ENCODE data around the gene TYMP. TPM values are rescaled to one million over a fixed set of nuclear protein-coding genes. Genes with fewer than 3 reads are reported as not detected.
A peak's percentile ranks its signal among the peaks of the same experiment; 100 is the strongest.
"Not testable (repeated sequence)": the region's sequence is repeated elsewhere in the genome, so short reads cannot be mapped to it uniquely, and the experiment has no call there.

The TYMP gene
- total RNA-seq, 2 donors from 2014 or later = 164 to 234 TPM

GRCh38 chr22:50520826-50521453 is 8.9 kb downstream of the TYMP start:
- H3K36me3 Mint-ChIP-seq = no peaks in the 10 kb centered on the region
- H3K9me3 Mint-ChIP-seq = no peaks in the 10 kb centered on the region
- no peak for ATAC-seq
- H3K27ac Mint-ChIP-seq = no peak overlapping the region
- no peak for DNase-seq (ENCODE audit: low spot score)
- H3K4me3 Mint-ChIP-seq = no peak overlapping the region
- peaks cover 9 to 12% of the 10 kb centered on the region in 2 donors for H3K4me1 Mint-ChIP-seq (ENCODE audit: low read depth in 2 of 2)
- H3K27me3 Mint-ChIP-seq = no peaks in the 10 kb centered on the region

DNA sequence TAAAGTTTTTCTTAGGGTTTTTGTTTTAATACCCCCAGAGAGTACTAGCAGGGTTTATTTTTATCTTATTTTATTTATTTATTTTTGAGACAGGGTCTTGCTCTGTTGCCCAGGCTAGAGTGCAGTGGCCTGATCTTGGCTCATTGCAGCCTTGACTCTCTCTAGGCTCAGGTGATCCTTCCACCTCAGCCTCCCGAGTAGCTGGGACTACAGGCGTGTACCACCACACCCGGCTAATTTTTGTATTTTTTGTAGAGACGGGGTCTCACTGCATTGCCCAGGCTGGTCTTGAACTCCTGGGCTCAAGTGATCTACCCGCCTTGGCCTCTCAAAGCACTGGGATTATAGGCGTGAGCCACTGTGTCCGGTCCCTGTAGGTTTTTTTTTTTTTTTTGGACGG is 9.6 kb downstream of the TYMP start:
- peaks cover 14 to 16% of the 10 kb centered on the region in 2 donors for H3K4me1 Mint-ChIP-seq (ENCODE audit: low read depth in 2 of 2)
- ATAC-seq; DNase-seq (ENCODE audit: low spot score); H3K27ac Mint-ChIP-seq; H3K27me3 Mint-ChIP-seq; H3K4me3 Mint-ChIP-seq; H3K9me3 Mint-ChIP-seq; H3K36me3 Mint-ChIP-seq: not testable (repeated sequence)

GRCh38 chr22:50519151-50519550 is 10.7 kb downstream of the TYMP start:
- ATAC-seq (no peak), DNase-seq (ENCODE audit: low spot score) (no peak)
- no peaks in the 10 kb centered on the region for H3K27me3 Mint-ChIP-seq
- no peak overlapping the region for H3K4me3 Mint-ChIP-seq
- no peaks in the 10 kb centered on the region for H3K36me3 Mint-ChIP-seq
- peaks cover 12% of the 10 kb centered on the region in 2 donors for H3K4me1 Mint-ChIP-seq (ENCODE audit: low read depth in 2 of 2)
- no peaks in the 10 kb centered on the region for H3K9me3 Mint-ChIP-seq
- no peak overlapping the region for H3K27ac Mint-ChIP-seq

DNA sequence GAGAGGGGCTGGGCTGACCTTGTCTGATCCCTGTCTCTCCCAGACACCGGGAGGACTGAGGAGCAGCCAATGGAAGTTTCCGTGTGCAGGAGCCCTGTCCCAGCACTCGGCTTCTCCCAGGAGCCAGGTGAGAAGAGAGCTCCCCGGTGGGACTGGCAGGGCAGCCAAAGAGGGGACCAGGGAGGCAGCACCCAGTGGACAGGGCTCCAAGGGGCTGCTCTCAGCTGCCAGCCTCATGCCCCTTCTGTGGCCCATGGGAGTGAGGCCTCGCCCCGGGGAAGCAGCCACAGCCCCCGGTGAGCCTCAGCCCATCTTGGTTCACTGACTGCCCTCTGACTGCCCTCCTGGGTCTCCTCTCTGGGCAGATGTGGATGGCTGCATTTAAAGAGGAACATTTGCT is 11.2 kb downstream of the TYMP start:
- Mint-ChIP-seq H3K4me1 (ENCODE audit: low read depth in 2 of 2) (peaks cover 12 to 15% of the 10 kb centered on the region in 2 donors), H3K9me3 (no peaks in the 10 kb centered on the region), H3K4me3 (no peak overlapping the region), H3K36me3 (no peaks in the 10 kb centered on the region), H3K27me3 (no peaks in the 10 kb centered on the region), H3K27ac (no peak overlapping the region)
- DNase-seq (ENCODE audit: low spot score) (no peak), ATAC-seq (no peak)

DNA sequence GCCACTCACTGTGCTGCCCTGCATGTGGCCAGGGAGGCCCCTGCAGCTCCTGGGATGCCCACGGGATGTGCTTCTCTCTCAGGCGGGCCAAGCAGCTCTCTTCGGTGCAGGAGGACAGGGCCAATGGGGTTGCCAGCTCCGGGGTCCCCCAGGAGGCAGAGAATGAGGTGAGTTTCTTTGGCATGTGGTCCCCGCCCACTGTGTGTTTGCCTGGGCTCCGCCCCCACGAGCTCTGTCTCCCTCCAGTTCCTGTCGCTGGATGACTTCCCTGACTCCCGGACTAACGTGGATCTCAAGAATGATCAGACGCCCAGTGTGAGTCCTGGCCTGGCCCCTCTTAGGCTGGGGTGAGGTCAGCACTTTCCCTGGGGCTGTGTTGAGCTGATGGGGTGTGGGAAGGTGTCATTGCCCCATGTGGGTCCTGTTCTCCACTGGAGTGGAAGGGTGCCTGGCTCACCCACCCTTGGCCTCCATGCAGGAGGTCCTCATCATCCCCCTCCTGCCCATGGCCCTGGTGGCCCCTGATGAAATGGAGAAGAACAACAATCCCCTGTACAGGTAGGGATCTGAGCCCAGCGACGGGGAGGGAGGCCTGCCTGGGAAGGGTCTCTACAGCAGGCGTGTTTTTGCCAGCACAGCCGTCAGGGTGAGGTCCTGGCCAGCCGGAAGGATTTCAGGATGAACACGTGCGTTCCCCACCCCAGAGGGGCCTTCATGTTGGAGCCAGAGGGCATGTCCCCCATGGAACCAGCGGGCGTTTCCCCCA is 12.1 kb downstream of the TYMP start:
- Mint-ChIP-seq H3K27ac (no peak overlapping the region), H3K9me3 (no peaks in the 10 kb centered on the region), H3K36me3 (no peaks in the 10 kb centered on the region), H3K27me3 (no peaks in the 10 kb centered on the region), H3K4me3 (no peak overlapping the region), H3K4me1 (ENCODE audit: low read depth in 2 of 2) (peaks cover 13% of the 10 kb centered on the region in 2 donors)
- DNase-seq (ENCODE audit: low spot score) (no peak), ATAC-seq (no peak)

GRCh38 chr22:50516891-50517290 is 12.9 kb downstream of the TYMP start:
- no peak overlapping the region for H3K27ac Mint-ChIP-seq

DNA sequence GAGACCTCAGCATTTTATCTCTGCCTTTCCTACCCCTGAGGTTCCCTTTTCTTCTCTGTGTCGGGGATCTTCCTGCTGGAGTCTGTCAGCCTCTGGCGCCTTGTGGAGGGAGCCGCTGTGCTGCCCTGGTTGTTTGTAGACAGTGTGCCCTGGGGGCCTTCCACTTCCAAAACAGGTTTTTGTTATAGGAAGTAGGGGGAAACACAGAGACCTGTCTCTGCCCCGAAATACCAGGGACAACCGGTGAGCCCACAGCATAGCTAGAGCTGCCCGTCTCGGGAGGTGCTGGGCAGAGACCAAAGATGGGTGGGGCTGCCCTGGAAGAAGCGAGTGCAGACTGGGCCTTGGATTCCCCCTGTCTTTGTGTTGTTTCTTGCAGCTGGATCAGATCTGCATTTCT is 13.7 kb downstream of the TYMP start:
- H3K27me3 Mint-ChIP-seq = no peaks in the 10 kb centered on the region
- H3K4me3 Mint-ChIP-seq = no peak overlapping the region
- peaks cover 6% of the 10 kb centered on the region for H3K36me3 Mint-ChIP-seq
- no peak for DNase-seq (ENCODE audit: low spot score)
- H3K4me1 Mint-ChIP-seq (ENCODE audit: low read depth in 2 of 2) = peaks cover 17 to 20% of the 10 kb centered on the region in 2 donors
- no peak overlapping the region for H3K27ac Mint-ChIP-seq
- no peaks in the 10 kb centered on the region for H3K9me3 Mint-ChIP-seq
- ATAC-seq = no peak

More at GRCh38 chr22:50516891-50517290, 12.9 kb downstream of the TYMP start:
- H3K36me3 Mint-ChIP-seq = peaks cover 6% of the 10 kb centered on the region
- peaks cover 17 to 20% of the 10 kb centered on the region in 2 donors for H3K4me1 Mint-ChIP-seq (ENCODE audit: low read depth in 2 of 2)
- no peaks in the 10 kb centered on the region for H3K27me3 Mint-ChIP-seq
- H3K4me3 Mint-ChIP-seq = no peak overlapping the region
- DNase-seq (ENCODE audit: low spot score) (no peak), ATAC-seq (no peak)
- H3K9me3 Mint-ChIP-seq = no peaks in the 10 kb centered on the region

GRCh38 chr22:50513175-50513574 is 16.6 kb downstream of the TYMP start:
- ATAC-seq (no peak), DNase-seq (ENCODE audit: low spot score) (no peak)
- H3K4me1 Mint-ChIP-seq (ENCODE audit: low read depth in 2 of 2) = peaks cover 29 to 34% of the 10 kb centered on the region in 2 donors
- H3K27me3 Mint-ChIP-seq = no peaks in the 10 kb centered on the region
- peaks cover 15% of the 10 kb centered on the region for H3K36me3 Mint-ChIP-seq
- no peak overlapping the region for H3K27ac Mint-ChIP-seq
- no peak overlapping the region for H3K4me3 Mint-ChIP-seq
- H3K9me3 Mint-ChIP-seq = no peaks in the 10 kb centered on the region

DNA sequence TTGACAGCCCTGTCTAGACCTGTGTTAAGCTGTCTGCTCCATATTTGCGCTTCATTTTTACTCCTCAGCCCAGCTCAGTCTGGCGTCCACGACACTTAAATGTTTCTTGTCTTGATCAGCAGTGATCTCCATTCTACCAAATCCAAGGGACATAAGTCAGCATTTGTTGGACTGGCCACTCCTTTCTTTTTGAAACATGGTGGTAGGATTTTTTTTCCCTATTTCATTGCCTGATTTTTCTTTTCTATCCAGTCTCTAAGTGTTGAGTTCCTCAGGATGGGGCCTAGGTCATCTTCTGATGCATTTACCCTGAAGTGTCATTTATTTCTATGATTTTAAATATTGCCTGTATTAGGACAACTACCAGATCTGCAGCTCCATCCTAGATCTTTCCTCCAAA is 20.9 kb downstream of the TYMP start:
- Mint-ChIP-seq H3K36me3 (peaks cover 15% of the 10 kb centered on the region), H3K9me3 (no peaks in the 10 kb centered on the region), H3K27ac (peak overlapping the region; percentile 56 to 73), H3K27me3 (no peaks in the 10 kb centered on the region), H3K4me3 (peak overlapping the region; percentile 96), H3K4me1 (ENCODE audit: low read depth in 2 of 2) (peaks cover 22 to 24% of the 10 kb centered on the region in 2 donors)
- ATAC-seq (no peak), DNase-seq (ENCODE audit: low spot score) (no peak)

DNA sequence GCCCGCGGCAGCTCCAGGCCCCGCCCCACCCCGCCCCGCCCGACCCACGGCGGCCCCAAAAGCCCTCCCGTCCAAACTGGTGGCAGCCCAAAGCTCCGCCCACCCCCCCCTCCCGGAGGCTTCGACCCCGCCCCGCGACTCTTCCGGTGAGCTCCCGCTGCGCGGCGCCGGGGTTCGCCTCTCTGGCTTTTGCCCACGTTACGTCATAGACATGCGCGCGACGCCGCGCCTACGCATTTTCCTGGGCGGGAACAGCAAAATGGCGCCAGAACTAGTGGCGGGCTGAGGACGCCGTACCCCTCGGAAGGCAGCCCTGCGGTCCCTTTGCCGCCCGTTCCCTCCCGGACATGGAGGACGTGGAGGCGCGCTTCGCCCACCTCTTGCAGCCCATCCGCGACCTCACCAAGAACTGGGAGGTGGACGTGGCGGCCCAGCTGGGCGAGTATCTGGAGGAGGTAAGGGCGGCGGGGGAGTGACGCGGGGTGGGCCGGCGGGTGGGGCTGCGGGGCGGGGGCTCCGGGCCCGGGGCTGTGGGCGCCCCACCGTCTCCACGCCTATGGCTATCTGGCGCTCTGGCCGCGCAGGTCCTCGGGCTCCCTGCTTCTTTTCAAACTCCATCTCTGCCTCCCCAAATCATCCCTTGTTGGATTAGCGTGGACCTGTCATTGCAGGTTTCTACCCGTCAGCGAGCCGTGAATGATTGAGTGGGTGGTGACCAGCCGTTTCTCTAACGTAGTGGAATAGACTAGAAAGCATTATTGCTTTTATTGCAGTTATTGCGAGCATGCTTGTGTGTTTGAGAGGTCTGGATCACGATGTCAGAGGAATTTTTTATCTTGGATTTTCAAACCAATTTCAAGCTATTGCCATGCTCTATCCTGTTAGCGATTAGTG is 21.6 kb downstream of the TYMP start, which contains the start of gene NCAPH2:
Gene NCAPH2, plus strand, starts transcription at position 234 of the 894 bp plus-strand sequence. Its CDS starts 114 bp downstream, at position 348.
- ATAC-seq = peak; percentile 87 to 88
- no peaks in the 10 kb centered on the region for H3K9me3 Mint-ChIP-seq
- peak within 1 kb of the TSS; percentile 86 to 92 for H3K27ac Mint-ChIP-seq
- DNase-seq (ENCODE audit: low spot score) = peak; percentile 98
- peaks cover 20 to 22% of the 10 kb centered on the region in 2 donors for H3K4me1 Mint-ChIP-seq (ENCODE audit: low read depth in 2 of 2)
- H3K27me3 Mint-ChIP-seq = no peaks in the 10 kb centered on the region
- peaks cover 15% of the 10 kb centered on the region for H3K36me3 Mint-ChIP-seq
- H3K4me3 Mint-ChIP-seq = peak within 1 kb of the TSS; percentile 96

DNA sequence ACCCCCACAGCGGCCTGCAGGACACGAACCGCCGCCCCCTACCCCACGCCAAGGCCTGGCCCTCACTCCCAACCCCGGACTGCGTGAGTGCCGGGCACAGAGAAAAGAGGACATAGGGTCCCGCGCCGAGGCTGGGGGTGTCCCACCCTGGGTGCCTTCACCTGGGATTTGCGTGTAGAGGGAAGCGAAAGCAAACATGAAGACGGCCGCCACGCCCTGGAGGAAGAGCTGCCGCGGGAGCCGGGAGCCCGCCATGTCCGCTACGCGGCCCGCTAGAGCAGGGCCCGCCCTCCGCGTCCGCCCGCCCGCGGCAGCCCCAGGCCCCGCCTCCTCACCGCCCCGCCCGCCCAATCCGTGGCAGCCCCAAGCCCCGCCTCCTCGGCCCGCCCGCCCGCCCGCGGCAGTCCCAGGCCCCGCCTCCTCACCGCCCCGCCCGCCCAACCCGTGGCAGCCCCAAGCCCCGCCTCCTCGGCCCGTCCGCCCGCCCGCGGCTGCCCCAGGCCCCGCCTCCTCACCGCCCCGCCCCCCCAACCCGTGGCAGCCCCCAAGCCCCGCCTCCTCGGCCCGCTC is 22.3 kb downstream of the TYMP start, which contains the start of gene LMF2:
Gene LMF2, minus strand, starts transcription at position 282 of the 570 bp plus-strand sequence. Its CDS starts 27 bp downstream, at position 255.
- Mint-ChIP-seq H3K4me1 (ENCODE audit: low read depth in 2 of 2) (peaks cover 19 to 20% of the 10 kb centered on the region in 2 donors), H3K27me3 (no peaks in the 10 kb centered on the region), H3K36me3 (peaks cover 14% of the 10 kb centered on the region), H3K27ac (peak within 1 kb of the TSS; percentile 86 to 92), H3K9me3 (no peaks in the 10 kb centered on the region), H3K4me3 (peak within 1 kb of the TSS; percentile 96)
- DNase-seq (ENCODE audit: low spot score) = peak; percentile 93
- ATAC-seq = peak; percentile 90 to 91

DNA sequence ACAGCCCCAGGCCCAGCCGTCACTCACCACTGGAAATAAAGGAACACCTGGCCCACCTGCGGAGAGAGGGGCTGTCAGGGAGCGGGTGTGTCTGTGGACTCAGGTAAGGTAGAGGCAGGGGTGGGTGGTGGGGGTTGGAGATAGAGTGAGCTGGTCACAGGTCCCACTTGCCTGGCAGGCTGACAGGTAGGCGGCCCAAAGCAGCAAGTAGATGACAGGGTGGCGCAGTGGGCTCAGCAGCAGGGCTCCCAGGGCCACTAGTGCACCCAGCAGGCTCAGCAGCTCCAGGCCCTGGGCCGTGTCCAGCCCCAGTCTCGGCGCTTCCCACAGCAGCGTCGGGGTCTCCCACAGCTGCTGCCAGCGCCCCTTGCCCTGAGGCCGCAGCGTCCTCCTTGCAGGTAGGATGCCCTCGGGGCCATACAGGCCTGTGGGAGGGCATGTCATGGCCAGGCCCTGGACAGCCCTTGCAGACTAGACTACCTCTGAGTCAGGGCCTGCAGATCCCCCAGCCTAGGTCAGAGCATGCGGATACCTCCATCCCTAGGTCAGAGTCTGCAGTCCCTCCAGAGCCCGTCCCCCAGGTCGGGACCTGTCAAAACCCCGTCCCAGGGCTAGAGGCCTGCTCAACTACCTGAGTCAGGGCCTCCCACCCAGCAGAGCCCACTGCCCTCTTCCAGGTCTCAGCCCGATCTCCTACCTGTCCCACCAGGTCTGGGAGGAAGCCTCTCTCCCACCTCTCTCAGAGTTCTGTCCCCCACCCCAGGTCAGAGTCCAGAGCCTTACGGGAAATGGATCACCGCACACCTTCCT is 23.0 kb downstream of the TYMP start:
- H3K9me3 Mint-ChIP-seq = no peaks in the 10 kb centered on the region
- ATAC-seq = no peak
- no peak for DNase-seq (ENCODE audit: low spot score)
- H3K27ac Mint-ChIP-seq = peak overlapping the region; percentile 86 to 92
- H3K27me3 Mint-ChIP-seq = no peaks in the 10 kb centered on the region
- H3K36me3 Mint-ChIP-seq = peaks cover 9% of the 10 kb centered on the region
- H3K4me3 Mint-ChIP-seq = peak overlapping the region; percentile 93
- H3K4me1 Mint-ChIP-seq (ENCODE audit: low read depth in 2 of 2) = peaks cover 13 to 16% of the 10 kb centered on the region in 2 donors

Data from natural killer cell treated with Interleukin-12 subunit alpha and Interleukin-12 subunit beta and Interleukin-15 and Interleukin-18, amount 100 ng/mL, for 72 hours (primary cell).